ENCODE results near the gene TNNI3K. TPM values are rescaled to one million over a fixed set of nuclear protein-coding genes. Genes with fewer than 3 reads are reported as not detected.

TNNI3K gene
- total and polyA plus RNA-seq, 9 of the 15 experiments (the other 6 are each of a cell fraction or from before 2014, with no cell fraction given), result 0.21 to 0.53 (median 0.32) TPM; not detected in 5

DNA sequence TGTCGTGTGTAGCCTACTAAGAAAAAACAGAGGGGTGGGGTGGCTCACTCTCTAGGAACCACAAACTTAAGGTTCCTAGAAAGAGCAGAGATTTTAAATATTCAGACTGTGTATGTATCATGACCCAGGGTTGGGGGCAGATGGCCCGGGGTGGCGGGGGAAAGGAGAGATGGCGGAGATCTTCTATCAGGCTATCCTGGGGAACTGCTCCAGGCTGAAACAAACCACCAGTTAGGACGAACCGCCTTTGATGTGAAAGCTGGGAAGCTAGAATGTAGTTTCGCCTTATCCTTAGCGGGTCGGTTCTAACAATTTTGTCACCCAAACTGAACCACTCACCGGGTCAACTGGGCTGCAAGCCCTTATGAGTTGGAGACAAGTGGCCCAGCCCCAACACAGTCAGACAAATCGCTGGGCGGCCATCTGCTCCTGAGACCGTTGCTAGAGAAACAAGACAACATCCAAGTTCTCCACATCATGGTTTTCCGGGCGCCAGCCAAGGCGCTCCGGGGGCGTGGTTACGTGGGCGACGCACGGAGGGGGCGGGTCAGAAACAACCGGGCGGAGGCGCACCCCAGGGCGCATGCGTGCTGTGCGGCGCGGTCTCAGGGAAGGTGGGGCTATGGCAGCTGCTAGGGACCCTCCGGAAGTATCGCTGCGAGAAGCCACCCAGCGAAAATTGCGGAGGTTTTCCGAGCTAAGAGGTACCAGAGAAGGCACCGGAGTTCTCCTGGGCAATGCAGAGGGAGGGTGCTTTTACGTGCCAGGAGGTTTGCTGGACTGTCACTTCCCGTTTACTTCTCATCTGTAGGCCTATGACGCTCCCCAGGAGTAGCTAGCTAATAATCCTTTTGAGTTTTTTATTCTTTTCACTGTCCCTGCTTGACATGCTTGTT lies 37.3 kb upstream of the TNNI3K start, which contains the start of the genes FPGT and LRRIQ3 (continued):
- TF ChIP-seq FOXK1 (CRISPR knock-in tag; IDR thresholded peaks at IDR 0.05; ENCODE audit: borderline replicate concordance) (0 out of 2 replicates have a peak, but pooled peaks have one; percentile 33), RBM14 (IDR thresholded peaks at IDR 0.05; ENCODE audit: borderline replicate concordance, insufficient read depth, low read depth, low read length) (no peak), ZNF212 (CRISPR knock-in tag; IDR thresholded peaks at IDR 0.05) (no peak), SIRT6 (IDR thresholded peaks at IDR 0.05; ENCODE audit: low read depth, low read length) (no peak), SMARCE1 (IDR thresholded peaks at IDR 0.05) (no peak), POLR2A (conservative IDR thresholded peaks at IDR 0.05) (peak; percentile 86), ZNF696 (CRISPR knock-in tag; conservative IDR thresholded peaks at IDR 0.05) (no peak), THRAP3 (IDR thresholded peaks at IDR 0.05; ENCODE audit: borderline replicate concordance) (no peak), ZNF699 (CRISPR knock-in tag; IDR thresholded peaks at IDR 0.05; ENCODE audit: insufficient replicate concordance) (no peak), IFI16 (CRISPR knock-in tag; IDR thresholded peaks at IDR 0.05) (no peak), EP400 (IDR thresholded peaks at IDR 0.05) (peak; percentile 47)
- TF ChIP-seq, protein P1, sequence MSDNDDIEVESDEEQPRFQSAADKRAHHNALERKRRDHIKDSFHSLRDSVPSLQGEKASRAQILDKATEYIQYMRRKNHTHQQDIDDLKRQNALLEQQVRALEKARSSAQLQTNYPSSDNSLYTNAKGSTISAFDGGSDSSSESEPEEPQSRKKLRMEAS (CRISPR knock-in tag; IDR thresholded peaks at IDR 0.05), result peak; percentile 59
- TF ChIP-seq, protein P2, sequence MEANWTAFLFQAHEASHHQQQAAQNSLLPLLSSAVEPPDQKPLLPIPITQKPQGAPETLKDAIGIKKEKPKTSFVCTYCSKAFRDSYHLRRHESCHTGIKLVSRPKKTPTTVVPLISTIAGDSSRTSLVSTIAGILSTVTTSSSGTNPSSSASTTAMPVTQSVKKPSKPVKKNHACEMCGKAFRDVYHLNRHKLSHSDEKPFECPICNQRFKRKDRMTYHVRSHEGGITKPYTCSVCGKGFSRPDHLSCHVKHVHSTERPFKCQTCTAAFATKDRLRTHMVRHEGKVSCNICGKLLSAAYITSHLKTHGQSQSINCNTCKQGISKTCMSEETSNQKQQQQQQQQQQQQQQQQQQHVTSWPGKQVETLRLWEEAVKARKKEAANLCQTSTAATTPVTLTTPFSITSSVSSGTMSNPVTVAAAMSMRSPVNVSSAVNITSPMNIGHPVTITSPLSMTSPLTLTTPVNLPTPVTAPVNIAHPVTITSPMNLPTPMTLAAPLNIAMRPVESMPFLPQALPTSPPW (CRISPR knock-in tag; IDR thresholded peaks at IDR 0.05), result peak; percentile 72
- TF ChIP-seq, protein P3, sequence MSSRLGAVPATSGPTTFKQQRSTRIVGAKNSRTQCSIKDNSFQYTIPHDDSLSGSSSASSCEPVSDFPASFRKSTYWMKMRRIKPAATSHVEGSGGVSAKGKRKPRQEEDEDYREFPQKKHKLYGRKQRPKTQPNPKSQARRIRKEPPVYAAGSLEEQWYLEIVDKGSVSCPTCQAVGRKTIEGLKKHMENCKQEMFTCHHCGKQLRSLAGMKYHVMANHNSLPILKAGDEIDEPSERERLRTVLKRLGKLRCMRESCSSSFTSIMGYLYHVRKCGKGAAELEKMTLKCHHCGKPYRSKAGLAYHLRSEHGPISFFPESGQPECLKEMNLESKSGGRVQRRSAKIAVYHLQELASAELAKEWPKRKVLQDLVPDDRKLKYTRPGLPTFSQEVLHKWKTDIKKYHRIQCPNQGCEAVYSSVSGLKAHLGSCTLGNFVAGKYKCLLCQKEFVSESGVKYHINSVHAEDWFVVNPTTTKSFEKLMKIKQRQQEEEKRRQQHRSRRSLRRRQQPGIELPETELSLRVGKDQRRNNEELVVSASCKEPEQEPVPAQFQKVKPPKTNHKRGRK (tag; IDR thresholded peaks at IDR 0.05), result no peak
- TF ChIP-seq, protein P4, sequence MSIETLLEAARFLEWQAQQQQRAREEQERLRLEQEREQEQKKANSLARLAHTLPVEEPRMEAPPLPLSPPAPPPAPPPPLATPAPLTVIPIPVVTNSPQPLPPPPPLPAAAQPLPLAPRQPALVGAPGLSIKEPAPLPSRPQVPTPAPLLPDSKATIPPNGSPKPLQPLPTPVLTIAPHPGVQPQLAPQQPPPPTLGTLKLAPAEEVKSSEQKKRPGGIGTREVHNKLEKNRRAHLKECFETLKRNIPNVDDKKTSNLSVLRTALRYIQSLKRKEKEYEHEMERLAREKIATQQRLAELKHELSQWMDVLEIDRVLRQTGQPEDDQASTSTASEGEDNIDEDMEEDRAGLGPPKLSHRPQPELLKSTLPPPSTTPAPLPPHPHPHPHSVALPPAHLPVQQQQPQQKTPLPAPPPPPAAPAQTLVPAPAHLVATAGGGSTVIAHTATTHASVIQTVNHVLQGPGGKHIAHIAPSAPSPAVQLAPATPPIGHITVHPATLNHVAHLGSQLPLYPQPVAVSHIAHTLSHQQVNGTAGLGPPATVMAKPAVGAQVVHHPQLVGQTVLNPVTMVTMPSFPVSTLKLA (conservative IDR thresholded peaks at IDR 0.05), result peak; percentile 53 to 82; a peak in 3 of 4 replicates
- TF ChIP-seq, protein P5, sequence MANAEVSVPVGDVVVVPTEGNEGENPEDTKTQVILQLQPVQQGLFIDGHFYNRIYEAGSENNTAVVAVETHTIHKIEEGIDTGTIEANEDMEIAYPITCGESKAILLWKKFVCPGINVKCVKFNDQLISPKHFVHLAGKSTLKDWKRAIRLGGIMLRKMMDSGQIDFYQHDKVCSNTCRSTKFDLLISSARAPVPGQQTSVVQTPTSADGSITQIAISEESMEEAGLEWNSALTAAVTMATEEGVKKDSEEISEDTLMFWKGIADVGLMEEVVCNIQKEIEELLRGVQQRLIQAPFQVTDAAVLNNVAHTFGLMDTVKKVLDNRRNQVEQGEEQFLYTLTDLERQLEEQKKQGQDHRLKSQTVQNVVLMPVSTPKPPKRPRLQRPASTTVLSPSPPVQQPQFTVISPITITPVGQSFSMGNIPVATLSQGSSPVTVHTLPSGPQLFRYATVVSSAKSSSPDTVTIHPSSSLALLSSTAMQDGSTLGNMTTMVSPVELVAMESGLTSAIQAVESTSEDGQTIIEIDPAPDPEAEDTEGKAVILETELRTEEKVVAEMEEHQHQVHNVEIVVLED (CRISPR knock-in tag; IDR thresholded peaks at IDR 0.05), result peak; percentile 86
- TF ChIP-seq, protein P6, sequence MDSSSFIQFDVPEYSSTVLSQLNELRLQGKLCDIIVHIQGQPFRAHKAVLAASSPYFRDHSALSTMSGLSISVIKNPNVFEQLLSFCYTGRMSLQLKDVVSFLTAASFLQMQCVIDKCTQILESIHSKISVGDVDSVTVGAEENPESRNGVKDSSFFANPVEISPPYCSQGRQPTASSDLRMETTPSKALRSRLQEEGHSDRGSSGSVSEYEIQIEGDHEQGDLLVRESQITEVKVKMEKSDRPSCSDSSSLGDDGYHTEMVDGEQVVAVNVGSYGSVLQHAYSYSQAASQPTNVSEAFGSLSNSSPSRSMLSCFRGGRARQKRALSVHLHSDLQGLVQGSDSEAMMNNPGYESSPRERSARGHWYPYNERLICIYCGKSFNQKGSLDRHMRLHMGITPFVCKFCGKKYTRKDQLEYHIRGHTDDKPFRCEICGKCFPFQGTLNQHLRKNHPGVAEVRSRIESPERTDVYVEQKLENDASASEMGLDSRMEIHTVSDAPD (CRISPR knock-in tag; IDR thresholded peaks at IDR 0.05), result no peak

All from K562 (cell line).